Limb (tissue), 2 donors: ENCODE measurements around the gene DNAJC9.
"Not testable (repeated sequence)": the region's sequence is repeated elsewhere in the genome, so short reads cannot be mapped to it uniquely, and the experiment has no call there.

ENCODE experiments used
- DNase-seq, 2 donors: peaks; one replicate each; pipeline ENCODE4 v3.0.0-alpha.2; 2016; ENCODE audit errors: extremely low spot score in 2 of 2

DNAJC9 gene

GRCh38 chr10:73246646-73247508, at the start of gene DNAJC9:
Gene DNAJC9 (minus strand): TSS chr10:73247255. CDS start chr10:73247189, 66 bp downstream.
- peak; percentile 96 to 98 for DNase-seq

- no peak for DNase-seq
These were observed 46.4 kb upstream of the DNAJC9 start for GRCh38 chr10:73293461-73293860.

GRCh38 chr10:73289958-73290357, 42.9 kb upstream of the DNAJC9 start:
- DNase-seq: no peak

GRCh38 chr10:73287441-73287840, 40.4 kb upstream of the DNAJC9 start:
- DNase-seq: no peak

GRCh38 chr10:73281097-73281496, 34.0 kb upstream of the DNAJC9 start:
- no peak for DNase-seq

GRCh38 chr10:73264423-73264822, 17.4 kb upstream of the DNAJC9 start:
- no peak for DNase-seq

- peak in 1 of 2 donors; percentile 15 for DNase-seq
These were observed 16.8 kb upstream of the DNAJC9 start for GRCh38 chr10:73263693-73264347.

GRCh38 chr10:73262880-73263555, 16.0 kb upstream of the DNAJC9 start:
- no peak for DNase-seq

GRCh38 chr10:73262105-73262730, 15.2 kb upstream of the DNAJC9 start:
- DNase-seq: no peak

GRCh38 chr10:73261362-73261995, 14.4 kb upstream of the DNAJC9 start:
- no peak for DNase-seq

- DNase-seq: not testable (repeated sequence)
These were observed 11.6 kb upstream of the DNAJC9 start for GRCh38 chr10:73258612-73259011.

- DNase-seq: no peak
These were observed 6.1 kb upstream of the DNAJC9 start for GRCh38 chr10:73253225-73253555.

GRCh38 chr10:73252445-73253224, 5.6 kb upstream of the DNAJC9 start, which contains the start of gene MRPS16:
Gene MRPS16 (minus strand): TSS chr10:73252644. CDS start chr10:73252482, 162 bp downstream.
- DNase-seq: peak; percentile 94 to 98

GRCh38 chr10:73251683-73252444, 4.8 kb upstream of the DNAJC9 start:
- no peak for DNase-seq

GRCh38 chr10:73248259-73248724, 1.2 kb upstream of the DNAJC9 start:
- DNase-seq: no peak

- DNase-seq: no peak
These were observed 629 bp upstream of the DNAJC9 start for GRCh38 chr10:73247509-73248258.

- no peak for DNase-seq
These were observed 771 bp downstream of the DNAJC9 start for GRCh38 chr10:73246322-73246645.

GRCh38 chr10:73244866-73245477, 2.1 kb downstream of the DNAJC9 start:
- no peak for DNase-seq

- DNase-seq: no peak
These were observed 7.1 kb downstream of the DNAJC9 start for GRCh38 chr10:73239908-73240307.
